HEK293 (cell line): ENCODE measurements around the gene ACP3.

Experiments used
- CTCF ChIA-PET: fragments of 350-600 bp; formaldehyde crosslinking; extraction: SDS; loops from one replicate; lab custom pipeline; 2021; ENCODE audit warnings: antibody characterized with exemption; lab: Yijun Ruan, JAX
- POLR2A ChIA-PET: fragments of 300-600 bp; formaldehyde crosslinking; extraction: SDS; loops from one replicate; lab custom pipeline; 2020; ENCODE audit warnings: antibody characterized with exemption, inconsistent platforms; lab: Yijun Ruan, JAX
- H3K27ac ChIP-seq: fragments of 200-500 bp; sonication (Bioruptor generic); 2 replicates; pipeline ENCODE4 v1.5.1; 2014; ENCODE audit warnings: low read depth, low read length, control low read depth, inconsistent platforms; ENCODE audit errors: extremely low read depth
- H3K36me3 ChIP-seq, 2 experiments: fragments of 200-500 bp in 1 of 2; sonication (Bioruptor generic) in 1 of 2; 1 replicate in 1 of 2; 2 replicates in 1 of 2; pipeline ENCODE4 v1.5.1; 2014 to 2017; ENCODE audit warnings: inconsistent platforms in 2 of 2, low read length in 2 of 2; ENCODE audit not compliant: control insufficient read depth in 2 of 2, insufficient read depth in 1 of 2
- H3K4me1 ChIP-seq: fragments of 200-500 bp; sonication (Bioruptor generic); 2 replicates; pipeline ENCODE4 v1.5.1; 2014; ENCODE audit warnings: mild to moderate bottlenecking, low read length, inconsistent platforms; ENCODE audit not compliant: control insufficient read depth, insufficient read depth
- H3K4me3 ChIP-seq: 2 replicates; pipeline ENCODE4 v1.5.1; 2011; ENCODE audit warnings: low read depth, mild to moderate bottlenecking, control low read depth, low read length, moderate library complexity
- H3K9me3 ChIP-seq: fragments of 200-500 bp; sonication (Bioruptor generic); 2 replicates; pipeline ENCODE4 v1.5.1; 2014; ENCODE audit warnings: low read depth, low read length, inconsistent platforms; ENCODE audit not compliant: control insufficient read depth, insufficient read depth
- KLF7 ChIP-seq: fragments of 450-650 bp; formaldehyde crosslinking; IDR thresholded peaks from 2 replicates; pipeline ENCODE4 v1.5.1; 2016; ENCODE audit warnings: missing biosample characterization, missing genetic modification characterization, borderline replicate concordance
- KLF9 ChIP-seq: fragments of 450-650 bp; formaldehyde crosslinking; IDR thresholded peaks from 2 replicates; pipeline ENCODE4 v1.5.1; 2016; ENCODE audit warnings: missing biosample characterization, missing genetic modification characterization, low read depth
- MZF1 ChIP-seq: fragments of 450-650 bp; formaldehyde crosslinking; IDR thresholded peaks from 2 replicates; pipeline ENCODE4 v1.5.1; 2017; ENCODE audit warnings: missing biosample characterization, missing genetic modification characterization, borderline replicate concordance
- RBAK ChIP-seq: fragments of 450-650 bp; formaldehyde crosslinking; IDR thresholded peaks from 2 replicates; pipeline ENCODE4 v1.5.1; 2016; ENCODE audit warnings: missing biosample characterization, missing genetic modification characterization
- REPIN1 ChIP-seq: fragments of 450-650 bp; formaldehyde crosslinking; IDR thresholded peaks from 2 replicates; pipeline ENCODE4 v1.5.1; 2017; ENCODE audit warnings: missing biosample characterization, missing genetic modification characterization, low read depth
- SP3 ChIP-seq: fragments of 450-650 bp; formaldehyde crosslinking; IDR thresholded peaks from 2 replicates; pipeline ENCODE4 v1.5.1; 2016; ENCODE audit warnings: missing biosample characterization, missing genetic modification characterization
- ZFP3 ChIP-seq: fragments of 450-650 bp; formaldehyde crosslinking; IDR thresholded peaks from 2 replicates; pipeline ENCODE4 v1.5.1; 2016; ENCODE audit warnings: low read depth, missing biosample characterization, missing genetic modification characterization
- ZNF426 ChIP-seq: fragments of 450-650 bp; formaldehyde crosslinking; IDR thresholded peaks from 2 replicates; pipeline ENCODE4 v1.5.1; 2017; ENCODE audit warnings: missing biosample characterization, missing genetic modification characterization, mild to moderate bottlenecking, inconsistent platforms, moderate library complexity
- ZNF530 ChIP-seq: fragments of 450-650 bp; formaldehyde crosslinking; IDR thresholded peaks from 2 replicates; pipeline ENCODE4 v1.5.1; 2016; ENCODE audit warnings: low read depth, missing biosample characterization, missing genetic modification characterization
- ZNF549 ChIP-seq: fragments of 450-650 bp; IDR thresholded peaks from 2 replicates; pipeline ENCODE4 v1.5.1; 2018; ENCODE audit warnings: missing biosample characterization, missing genetic modification characterization, mild to moderate bottlenecking, inconsistent platforms, moderate library complexity
- ZNF560 ChIP-seq: fragments of 450-650 bp; formaldehyde crosslinking; IDR thresholded peaks from 2 replicates; pipeline ENCODE4 v1.5.1; 2017; ENCODE audit warnings: missing biosample characterization, missing genetic modification characterization, borderline replicate concordance
- ZNF629 ChIP-seq: fragments of 450-650 bp; formaldehyde crosslinking; IDR thresholded peaks from 2 replicates; pipeline ENCODE4 v1.5.1; 2017; ENCODE audit warnings: missing biosample characterization, missing genetic modification characterization
- ZNF658 ChIP-seq: fragments of 450-650 bp; formaldehyde crosslinking; IDR thresholded peaks from 2 replicates; pipeline ENCODE4; 2016; ENCODE audit warnings: missing biosample characterization, missing genetic modification characterization
- ZNF660 ChIP-seq: fragments of 450-650 bp; IDR thresholded peaks from 2 replicates; pipeline ENCODE4 v1.5.1; 2018; ENCODE audit warnings: missing biosample characterization, mild to moderate bottlenecking, missing genetic modification characterization
- ZNF76 ChIP-seq: fragments of 450-650 bp; formaldehyde crosslinking; IDR thresholded peaks from 2 replicates; pipeline ENCODE4; 2016; ENCODE audit warnings: low read depth, missing biosample characterization, missing genetic modification characterization, borderline replicate concordance
- ZXDB ChIP-seq: fragments of 450-650 bp; formaldehyde crosslinking; IDR thresholded peaks from 2 replicates; pipeline ENCODE4 v1.5.1; 2016; ENCODE audit warnings: missing biosample characterization, missing genetic modification characterization
- TF ChIP-seq, protein P1 (sequence below): fragments of 450-650 bp; formaldehyde crosslinking; IDR thresholded peaks from 2 replicates; pipeline ENCODE4 v1.5.1; 2017; ENCODE audit warnings: missing biosample characterization, mild to moderate bottlenecking, missing genetic modification characterization, moderate library complexity
- TF ChIP-seq, protein P2 (sequence below): fragments of 450-650 bp; formaldehyde crosslinking; IDR thresholded peaks from 2 replicates; pipeline ENCODE4 v1.5.1; 2017; ENCODE audit warnings: missing biosample characterization, missing genetic modification characterization
- TF ChIP-seq, protein P3 (sequence below): fragments of 450-650 bp; formaldehyde crosslinking; optimal IDR thresholded peaks from 2 replicates; pipeline ENCODE3; 2016; ENCODE audit warnings: missing biosample characterization, mild to moderate bottlenecking, missing genetic modification characterization
- TF ChIP-seq, protein P4 (sequence below): fragments of 450-650 bp; formaldehyde crosslinking; IDR thresholded peaks from 2 replicates; pipeline ENCODE4 v1.5.1; 2017; ENCODE audit warnings: missing biosample characterization, missing genetic modification characterization

ACP3 gene

DNA sequence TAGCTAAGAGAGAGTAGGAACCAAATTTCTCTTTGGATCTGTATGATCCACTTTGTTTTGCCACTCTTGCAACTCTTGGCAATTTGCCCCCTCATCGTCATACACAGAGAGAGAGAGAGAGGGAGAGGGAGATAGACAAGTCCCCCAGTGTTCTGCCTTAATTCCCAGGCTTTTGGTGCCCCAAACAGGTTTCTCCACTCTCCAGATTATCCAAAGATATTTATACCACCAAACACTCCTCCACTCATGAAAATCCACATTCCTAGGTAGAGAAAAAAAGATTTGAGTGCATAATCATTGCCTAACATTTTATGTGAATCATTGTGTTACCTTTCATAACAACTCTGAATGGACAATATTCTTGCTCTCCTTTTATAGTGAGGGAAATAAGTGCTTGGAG, 15.3 kb downstream of the ACP3 start:
- ChIA-PET POLR2A (no interaction called here), CTCF (interaction anchor here (2.2 kb wide), 1 partner anchor 11 kb away, joined by 10 read pairs; no protein-coding TSS in a partner anchor)
- TF ChIP-seq ZNF426 (tag by site-specific recombination), result no peak
- no peak for TF ChIP-seq KLF9 (tag by site-specific recombination)
- no peak for TF ChIP-seq ZNF660 (tag by site-specific recombination)
- no peak for TF ChIP-seq KLF7 (tag by site-specific recombination)
- TF ChIP-seq, protein P1, sequence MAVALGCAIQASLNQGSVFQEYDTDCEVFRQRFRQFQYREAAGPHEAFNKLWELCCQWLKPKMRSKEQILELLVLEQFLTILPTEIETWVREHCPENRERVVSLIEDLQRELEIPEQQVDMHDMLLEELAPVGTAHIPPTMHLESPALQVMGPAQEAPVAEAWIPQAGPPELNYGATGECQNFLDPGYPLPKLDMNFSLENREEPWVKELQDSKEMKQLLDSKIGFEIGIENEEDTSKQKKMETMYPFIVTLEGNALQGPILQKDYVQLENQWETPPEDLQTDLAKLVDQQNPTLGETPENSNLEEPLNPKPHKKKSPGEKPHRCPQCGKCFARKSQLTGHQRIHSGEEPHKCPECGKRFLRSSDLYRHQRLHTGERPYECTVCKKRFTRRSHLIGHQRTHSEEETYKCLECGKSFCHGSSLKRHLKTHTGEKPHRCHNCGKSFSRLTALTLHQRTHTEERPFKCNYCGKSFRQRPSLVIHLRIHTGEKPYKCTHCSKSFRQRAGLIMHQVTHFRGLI (tag by site-specific recombination), result no peak
- no peak for TF ChIP-seq ZFP3 (tag by site-specific recombination)
- no peak for TF ChIP-seq ZNF560 (tag by site-specific recombination)

DNA sequence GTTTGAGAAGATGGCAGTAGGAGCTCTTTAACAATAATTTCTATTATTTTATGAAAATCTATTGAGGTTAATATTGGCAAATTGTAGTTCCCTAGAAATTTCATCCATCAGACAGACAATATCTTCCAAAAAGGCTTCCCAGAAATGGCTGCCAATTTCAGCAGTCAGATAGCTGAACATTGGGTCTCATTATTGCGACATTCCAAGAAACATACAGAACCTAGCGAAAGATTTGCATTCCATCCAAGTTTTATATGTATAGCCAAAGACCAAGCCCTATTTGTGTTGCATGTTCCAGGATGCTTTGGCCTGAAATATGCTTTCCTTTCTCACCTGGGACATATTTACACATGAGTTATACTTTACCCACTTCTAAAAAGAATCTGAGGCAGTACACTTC, 24.5 kb downstream of the ACP3 start:
- TF ChIP-seq ZNF629 (no peak), ZNF76 (tag by site-specific recombination) (no peak), ZNF549 (tag by site-specific recombination) (no peak), MZF1 (tag by site-specific recombination) (no peak), REPIN1 (tag by site-specific recombination) (no peak), SP3 (tag by site-specific recombination) (no peak), ZNF658 (tag by site-specific recombination) (no peak), ZNF530 (tag by site-specific recombination) (no peak), ZNF426 (tag by site-specific recombination) (no peak), ZXDB (no peak), RBAK (tag by site-specific recombination) (no peak)
- TF ChIP-seq, protein P2, sequence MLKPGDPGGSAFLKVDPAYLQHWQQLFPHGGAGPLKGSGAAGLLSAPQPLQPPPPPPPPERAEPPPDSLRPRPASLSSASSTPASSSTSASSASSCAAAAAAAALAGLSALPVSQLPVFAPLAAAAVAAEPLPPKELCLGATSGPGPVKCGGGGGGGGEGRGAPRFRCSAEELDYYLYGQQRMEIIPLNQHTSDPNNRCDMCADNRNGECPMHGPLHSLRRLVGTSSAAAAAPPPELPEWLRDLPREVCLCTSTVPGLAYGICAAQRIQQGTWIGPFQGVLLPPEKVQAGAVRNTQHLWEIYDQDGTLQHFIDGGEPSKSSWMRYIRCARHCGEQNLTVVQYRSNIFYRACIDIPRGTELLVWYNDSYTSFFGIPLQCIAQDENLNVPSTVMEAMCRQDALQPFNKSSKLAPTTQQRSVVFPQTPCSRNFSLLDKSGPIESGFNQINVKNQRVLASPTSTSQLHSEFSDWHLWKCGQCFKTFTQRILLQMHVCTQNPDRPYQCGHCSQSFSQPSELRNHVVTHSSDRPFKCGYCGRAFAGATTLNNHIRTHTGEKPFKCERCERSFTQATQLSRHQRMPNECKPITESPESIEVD, result no peak
- TF ChIP-seq, protein P3, sequence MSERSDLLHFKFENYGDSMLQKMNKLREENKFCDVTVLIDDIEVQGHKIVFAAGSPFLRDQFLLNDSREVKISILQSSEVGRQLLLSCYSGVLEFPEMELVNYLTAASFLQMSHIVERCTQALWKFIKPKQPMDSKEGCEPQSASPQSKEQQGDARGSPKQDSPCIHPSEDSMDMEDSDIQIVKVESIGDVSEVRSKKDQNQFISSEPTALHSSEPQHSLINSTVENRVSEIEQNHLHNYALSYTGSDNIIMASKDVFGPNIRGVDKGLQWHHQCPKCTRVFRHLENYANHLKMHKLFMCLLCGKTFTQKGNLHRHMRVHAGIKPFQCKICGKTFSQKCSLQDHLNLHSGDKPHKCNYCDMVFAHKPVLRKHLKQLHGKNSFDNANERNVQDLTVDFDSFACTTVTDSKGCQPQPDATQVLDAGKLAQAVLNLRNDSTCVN (tag by site-specific recombination), result no peak
- TF ChIP-seq, protein P4, sequence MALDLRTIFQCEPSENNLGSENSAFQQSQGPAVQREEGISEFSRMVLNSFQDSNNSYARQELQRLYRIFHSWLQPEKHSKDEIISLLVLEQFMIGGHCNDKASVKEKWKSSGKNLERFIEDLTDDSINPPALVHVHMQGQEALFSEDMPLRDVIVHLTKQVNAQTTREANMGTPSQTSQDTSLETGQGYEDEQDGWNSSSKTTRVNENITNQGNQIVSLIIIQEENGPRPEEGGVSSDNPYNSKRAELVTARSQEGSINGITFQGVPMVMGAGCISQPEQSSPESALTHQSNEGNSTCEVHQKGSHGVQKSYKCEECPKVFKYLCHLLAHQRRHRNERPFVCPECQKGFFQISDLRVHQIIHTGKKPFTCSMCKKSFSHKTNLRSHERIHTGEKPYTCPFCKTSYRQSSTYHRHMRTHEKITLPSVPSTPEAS (tag by site-specific recombination), result no peak
- TF ChIP-seq, all 188 proteins: peak for 0
- Histone ChIP-seq H3K36me3 (no peaks in the 10 kb centered on the region), H3K4me1 (no peaks in the 10 kb centered on the region), H3K9me3 (no peaks in the 10 kb centered on the region), H3K4me3 (no peak overlapping the region), H3K27ac (no peak overlapping the region)
- ChIA-PET CTCF (interaction anchor here (0.6 to 6.5 kb wide), 12 partner anchors 10 to 884 kb away, joined by 3 to 130 read pairs (median 5); partner anchors contain the start of gene CPNE4), POLR2A (no interaction called here)

More for the DNA sequence above, 15.3 kb downstream of the ACP3 start:
- H3K9me3 ChIP-seq, result no peaks in the 10 kb centered on the region
- H3K4me3 ChIP-seq, result no peak overlapping the region
- peaks cover 0 to 6% of the 10 kb centered on the region in 2 experiments; a peak in 1 of 3 replicates for H3K36me3 ChIP-seq
- no peaks in the 10 kb centered on the region for H3K4me1 ChIP-seq
- H3K27ac ChIP-seq, result no peak overlapping the region
